ENCODE results near the gene RMC1. TPM values are rescaled to one million over a fixed set of nuclear protein-coding genes. Genes with fewer than 3 reads are reported as not detected.
A peak's percentile ranks its signal among the peaks of the same experiment; 100 is the strongest.

RMC1 gene
- total RNA-seq, 1 experiment from 2014 or later, result 31.0 TPM

DNA sequence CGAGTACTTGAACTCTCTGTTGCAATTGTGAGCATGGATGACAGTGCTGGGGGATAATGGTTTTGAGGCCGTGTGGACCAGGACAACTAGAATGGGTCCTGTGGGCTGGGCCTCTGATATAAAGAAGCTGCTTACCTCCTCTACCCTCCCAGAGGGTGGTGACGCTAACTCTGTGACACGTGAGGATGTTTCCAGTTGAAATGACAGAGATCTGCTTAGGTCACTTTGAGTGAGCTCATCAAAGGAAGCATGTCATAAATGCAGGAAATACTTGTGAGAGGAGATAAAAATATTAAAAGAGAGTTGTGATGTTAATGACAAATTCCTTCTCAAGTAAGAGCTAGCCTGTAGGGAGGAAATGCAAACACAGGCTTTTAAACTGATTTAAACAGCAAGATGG lies 16.4 kb downstream of the RMC1 start:
- BruUV-seq (replicated peaks), result no TSS peak
- CTCF ChIA-PET, result no interaction called here
- intact Hi-C loops (cut with micrococcal nuclease; ENCODE audit: unreplicated experiment), result loop anchor here (5.0 kb wide), 2 partner anchors 68 to 183 kb away; partner anchors contain the start of gene NPC1
- Mint-ChIP-seq H3K4me3 (ENCODE audit: low read depth, unreplicated experiment) (no peak overlapping the region), H3K4me1 (ENCODE audit: low read depth, unreplicated experiment) (peaks cover 19% of the 10 kb centered on the region), H3K27me3 (ENCODE audit: unreplicated experiment) (no peaks in the 10 kb centered on the region), H3K27ac (ENCODE audit: unreplicated experiment) (no peak overlapping the region), H3K36me3 (ENCODE audit: insufficient read depth, unreplicated experiment) (peaks cover 66% of the 10 kb centered on the region), H3K9me3 (ENCODE audit: low read depth, unreplicated experiment) (no peaks in the 10 kb centered on the region)
- DNase-seq, result no peak
- TF ChIP-seq, protein P1, sequence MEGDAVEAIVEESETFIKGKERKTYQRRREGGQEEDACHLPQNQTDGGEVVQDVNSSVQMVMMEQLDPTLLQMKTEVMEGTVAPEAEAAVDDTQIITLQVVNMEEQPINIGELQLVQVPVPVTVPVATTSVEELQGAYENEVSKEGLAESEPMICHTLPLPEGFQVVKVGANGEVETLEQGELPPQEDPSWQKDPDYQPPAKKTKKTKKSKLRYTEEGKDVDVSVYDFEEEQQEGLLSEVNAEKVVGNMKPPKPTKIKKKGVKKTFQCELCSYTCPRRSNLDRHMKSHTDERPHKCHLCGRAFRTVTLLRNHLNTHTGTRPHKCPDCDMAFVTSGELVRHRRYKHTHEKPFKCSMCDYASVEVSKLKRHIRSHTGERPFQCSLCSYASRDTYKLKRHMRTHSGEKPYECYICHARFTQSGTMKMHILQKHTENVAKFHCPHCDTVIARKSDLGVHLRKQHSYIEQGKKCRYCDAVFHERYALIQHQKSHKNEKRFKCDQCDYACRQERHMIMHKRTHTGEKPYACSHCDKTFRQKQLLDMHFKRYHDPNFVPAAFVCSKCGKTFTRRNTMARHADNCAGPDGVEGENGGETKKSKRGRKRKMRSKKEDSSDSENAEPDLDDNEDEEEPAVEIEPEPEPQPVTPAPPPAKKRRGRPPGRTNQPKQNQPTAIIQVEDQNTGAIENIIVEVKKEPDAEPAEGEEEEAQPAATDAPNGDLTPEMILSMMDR (IDR thresholded peaks at IDR 0.05; ENCODE audit: unreplicated experiment), result no peak

DNA sequence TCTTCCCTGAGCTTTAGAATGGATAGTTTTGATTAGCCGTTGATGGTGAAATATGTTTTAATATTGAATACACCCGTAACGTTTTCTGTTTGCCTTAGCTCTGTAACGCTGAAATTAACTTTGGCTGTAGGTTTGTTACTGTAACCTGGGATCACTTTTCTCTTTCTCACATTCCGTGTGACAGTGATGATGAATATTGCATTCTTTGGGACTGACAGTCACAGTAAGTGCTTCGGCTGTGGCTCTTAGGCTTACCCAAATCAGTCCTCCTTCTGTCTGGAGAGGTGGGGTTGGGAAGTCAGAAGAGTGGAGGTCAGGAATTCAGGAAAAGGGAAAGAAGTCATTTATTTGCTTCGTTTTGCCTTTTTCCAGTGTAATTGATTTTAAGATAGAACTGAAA lies 18.0 kb downstream of the RMC1 start:
- intact Hi-C loops (cut with micrococcal nuclease; ENCODE audit: unreplicated experiment), result no loop called here
- TF ChIP-seq, protein P1 (IDR thresholded peaks at IDR 0.05; ENCODE audit: unreplicated experiment), result no peak
- H3K4me3 Mint-ChIP-seq (ENCODE audit: low read depth, unreplicated experiment), result no peak overlapping the region
- no TSS peak for BruUV-seq (replicated peaks)
- H3K4me1 Mint-ChIP-seq (ENCODE audit: low read depth, unreplicated experiment), result peaks cover 12% of the 10 kb centered on the region
- H3K36me3 Mint-ChIP-seq (ENCODE audit: insufficient read depth, unreplicated experiment), result peaks cover 69% of the 10 kb centered on the region
- H3K27ac Mint-ChIP-seq (ENCODE audit: unreplicated experiment), result no peak overlapping the region
- CTCF ChIA-PET, result no interaction called here
- no peak for DNase-seq
- H3K27me3 Mint-ChIP-seq (ENCODE audit: unreplicated experiment), result no peaks in the 10 kb centered on the region
- no peaks in the 10 kb centered on the region for H3K9me3 Mint-ChIP-seq (ENCODE audit: low read depth, unreplicated experiment)

DNA sequence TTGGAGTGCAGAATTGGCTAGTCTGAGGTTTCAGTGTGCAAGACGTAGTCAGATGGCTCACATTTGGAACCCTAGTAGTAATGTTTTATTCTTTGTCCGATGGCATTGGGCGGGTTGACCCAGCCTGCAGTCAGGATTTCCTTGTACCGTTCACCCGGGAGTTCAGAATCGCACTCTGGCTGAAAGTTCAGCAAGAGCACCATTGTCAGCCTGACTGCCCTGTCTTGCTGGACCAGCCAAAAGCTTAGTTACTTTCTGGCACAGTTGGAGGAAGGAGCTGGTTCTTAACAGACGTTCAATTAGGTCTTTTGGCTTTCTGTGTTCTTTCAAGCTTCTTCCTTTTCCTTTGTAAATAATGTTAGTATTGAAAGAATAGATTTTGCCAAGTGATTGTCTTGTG lies 18.6 kb downstream of the RMC1 start:
- no TSS peak for BruUV-seq (replicated peaks)
- CTCF ChIA-PET, result no interaction called here
- H3K27me3 Mint-ChIP-seq (ENCODE audit: unreplicated experiment), result no peaks in the 10 kb centered on the region
- no peak overlapping the region for H3K27ac Mint-ChIP-seq (ENCODE audit: unreplicated experiment)
- H3K4me1 Mint-ChIP-seq (ENCODE audit: low read depth, unreplicated experiment), result peaks cover 11% of the 10 kb centered on the region
- DNase-seq, result no peak
- TF ChIP-seq, protein P1 (IDR thresholded peaks at IDR 0.05; ENCODE audit: unreplicated experiment), result no peak
- intact Hi-C loops (cut with micrococcal nuclease; ENCODE audit: unreplicated experiment), result no loop called here
- peaks cover 75% of the 10 kb centered on the region for H3K36me3 Mint-ChIP-seq (ENCODE audit: insufficient read depth, unreplicated experiment)
- H3K4me3 Mint-ChIP-seq (ENCODE audit: low read depth, unreplicated experiment), result no peak overlapping the region
- no peaks in the 10 kb centered on the region for H3K9me3 Mint-ChIP-seq (ENCODE audit: low read depth, unreplicated experiment)

DNA sequence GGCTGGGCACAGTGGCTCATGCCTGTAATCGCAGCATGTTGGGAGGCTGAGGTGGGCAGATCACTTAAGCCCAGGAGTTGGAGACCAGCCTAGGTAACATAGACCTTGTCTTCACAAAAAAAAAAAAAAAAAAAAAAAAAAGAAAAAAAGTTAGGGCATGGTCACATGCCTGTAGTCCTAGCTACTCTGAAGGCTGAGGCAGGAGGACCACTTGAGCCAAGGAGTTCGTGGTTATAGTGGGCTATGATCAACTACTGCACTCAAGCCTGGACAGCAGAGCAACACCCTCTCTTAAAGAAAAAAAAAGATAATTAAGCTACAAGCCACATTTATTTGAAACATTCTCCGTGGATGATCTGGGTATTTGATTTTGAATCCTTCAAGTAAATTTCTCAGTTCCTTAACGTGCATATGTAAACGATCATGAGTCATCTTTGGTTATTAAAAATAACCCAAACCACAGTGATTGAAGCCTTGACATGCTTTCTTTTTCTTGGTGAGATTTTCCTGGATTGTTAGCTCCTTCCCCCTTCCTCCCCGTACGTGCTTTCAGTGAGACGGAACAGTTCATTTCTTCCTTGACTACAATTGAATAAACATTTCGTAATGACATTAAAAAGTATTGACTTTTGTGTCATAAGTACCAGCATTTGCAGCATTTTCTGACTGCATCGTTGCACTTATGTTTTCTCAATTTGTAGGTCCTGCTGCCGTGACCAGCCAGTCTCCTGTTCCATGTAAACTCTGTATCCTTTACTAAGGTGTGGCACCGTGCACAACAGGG lies 20.3 kb downstream of the RMC1 start:
- TF ChIP-seq, protein P1 (IDR thresholded peaks at IDR 0.05; ENCODE audit: unreplicated experiment), result no peak
- Mint-ChIP-seq H3K36me3 (ENCODE audit: insufficient read depth, unreplicated experiment) (peaks cover 79% of the 10 kb centered on the region), H3K4me3 (ENCODE audit: low read depth, unreplicated experiment) (no peak overlapping the region), H3K27ac (ENCODE audit: unreplicated experiment) (peak overlapping the region; percentile 34), H3K9me3 (ENCODE audit: low read depth, unreplicated experiment) (no peaks in the 10 kb centered on the region), H3K4me1 (ENCODE audit: low read depth, unreplicated experiment) (peaks cover 11% of the 10 kb centered on the region), H3K27me3 (ENCODE audit: unreplicated experiment) (no peaks in the 10 kb centered on the region)
- no TSS peak for BruUV-seq (replicated peaks)
- no peak for DNase-seq
- intact Hi-C loops (cut with micrococcal nuclease; ENCODE audit: unreplicated experiment), result no loop called here
- CTCF ChIA-PET, result interaction anchor here (1.0 kb wide), 1 partner anchor 179 kb away, joined by 3 read pairs; no protein-coding TSS in a partner anchor

All from Calu3 (cell line).